B cell (primary cell): Measurements from ENCODE around the gene EXD1.
"Not testable (repeated sequence)": the region's sequence is repeated elsewhere in the genome, so short reads cannot be mapped to it uniquely, and the experiment has no call there.

ENCODE experiments used
- CTCF ChIP-seq: fragments of 200-600 bp; IDR thresholded peaks from one replicate; pipeline ENCODE4 v1.8.0; 2022; ENCODE audit warnings: antibody characterized with exemption, mild to moderate bottlenecking
- EZH2 ChIP-seq: IDR thresholded peaks from 2 replicates; pipeline ENCODE4 v1.6.1; 2012; ENCODE audit warnings: borderline replicate concordance, low read depth, mild to moderate bottlenecking, moderate library complexity, low read length; ENCODE audit not compliant: insufficient read depth, poor library complexity, severe bottlenecking

DNA sequence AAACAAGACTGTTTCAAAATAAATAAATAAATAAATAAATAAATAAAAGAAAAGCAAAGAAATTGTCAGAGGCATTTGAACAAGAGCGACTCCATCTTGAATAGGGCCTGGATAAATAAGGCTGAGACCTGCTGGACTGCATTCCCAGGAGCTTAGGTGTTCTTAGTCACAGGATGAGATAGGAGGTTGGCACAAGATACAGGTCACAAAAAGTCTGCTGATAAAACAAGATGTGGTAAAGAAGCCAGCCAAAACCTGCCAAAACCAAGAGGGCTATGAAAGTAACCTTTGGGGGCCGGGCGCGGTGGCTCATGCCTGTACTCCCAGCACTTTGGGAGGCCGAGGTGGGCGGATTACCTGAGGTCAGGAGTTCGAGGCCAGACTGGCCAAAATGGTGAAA is 91.4 kb downstream of the EXD1 start:
- TF ChIP-seq CTCF, EZH2: not testable (repeated sequence)
